ENCODE measurements around the gene FBLN5.

FBLN5 gene

GRCh38 chr14:91927800-91928199 is 19.7 kb downstream of the FBLN5 start:
- Histone ChIP-seq H3K9ac (ENCODE audit: low read length) (no peak overlapping the region), H3K4me3 (ENCODE audit: low read depth, low read length, poor library complexity, severe bottlenecking) (no peak overlapping the region), H3K4me2 (ENCODE audit: low read length) (no peak overlapping the region), H3K4me1 (ENCODE audit: insufficient read depth, low read length, severe bottlenecking) (no peaks in the 10 kb centered on the region), H3F3A (ENCODE audit: insufficient read depth, low read length) (no peaks in the 10 kb centered on the region), H4K20me1 (ENCODE audit: insufficient read depth, low read length) (no peaks in the 10 kb centered on the region), H3K79me2 (ENCODE audit: insufficient read depth, low read length) (no peaks in the 10 kb centered on the region), H3K9me2 (ENCODE audit: low read depth, low read length) (no peaks in the 10 kb centered on the region), H3K27me3 (ENCODE audit: insufficient read depth, low read length) (no peaks in the 10 kb centered on the region), H3K9me3 (ENCODE audit: low read length) (no peaks in the 10 kb centered on the region), H3K36me3 (ENCODE audit: insufficient read depth, low read length) (no peaks in the 10 kb centered on the region), H2AFZ (ENCODE audit: low read length) (no peak overlapping the region), H3K27ac (ENCODE audit: low read depth, low read length, poor library complexity, severe bottlenecking) (no peak overlapping the region)
- TF ChIP-seq EZH2 (IDR thresholded peaks at IDR 0.05; ENCODE audit: borderline replicate concordance, low read length), result no peak
- TF ChIP-seq CTCF (IDR thresholded peaks at IDR 0.05; ENCODE audit: low read length), result no peak

- H3F3A ChIP-seq (ENCODE audit: insufficient read depth, low read length), result no peaks in the 10 kb centered on the region
- no peaks in the 10 kb centered on the region for H3K4me1 ChIP-seq (ENCODE audit: insufficient read depth, low read length, severe bottlenecking)
- TF ChIP-seq CTCF (IDR thresholded peaks at IDR 0.05; ENCODE audit: low read length) (no peak), EZH2 (IDR thresholded peaks at IDR 0.05; ENCODE audit: borderline replicate concordance, low read length) (no peak)
- H4K20me1 ChIP-seq (ENCODE audit: insufficient read depth, low read length), result no peaks in the 10 kb centered on the region
- no peaks in the 10 kb centered on the region for H3K9me2 ChIP-seq (ENCODE audit: low read depth, low read length)
- no peaks in the 10 kb centered on the region for H3K36me3 ChIP-seq (ENCODE audit: insufficient read depth, low read length)
- no peaks in the 10 kb centered on the region for H3K9me3 ChIP-seq (ENCODE audit: low read length)
- no peak overlapping the region for H3K27ac ChIP-seq (ENCODE audit: low read depth, low read length, poor library complexity, severe bottlenecking)
- H3K4me2 ChIP-seq (ENCODE audit: low read length), result no peak overlapping the region
- no peak overlapping the region for H2AFZ ChIP-seq (ENCODE audit: low read length)
- H3K9ac ChIP-seq (ENCODE audit: low read length), result no peak overlapping the region
- no peaks in the 10 kb centered on the region for H3K79me2 ChIP-seq (ENCODE audit: insufficient read depth, low read length)
- no peaks in the 10 kb centered on the region for H3K27me3 ChIP-seq (ENCODE audit: insufficient read depth, low read length)
- no peak overlapping the region for H3K4me3 ChIP-seq (ENCODE audit: low read depth, low read length, poor library complexity, severe bottlenecking)
Measured at GRCh38 chr14:91927191-91927590, 20.3 kb downstream of the FBLN5 start.

GRCh38 chr14:91926131-91926890 is 21.2 kb downstream of the FBLN5 start:
- Histone ChIP-seq H3K36me3 (ENCODE audit: insufficient read depth, low read length) (no peaks in the 10 kb centered on the region), H3K27ac (ENCODE audit: low read depth, low read length, poor library complexity, severe bottlenecking) (no peak overlapping the region), H4K20me1 (ENCODE audit: insufficient read depth, low read length) (no peaks in the 10 kb centered on the region), H3K9me2 (ENCODE audit: low read depth, low read length) (no peaks in the 10 kb centered on the region), H3K27me3 (ENCODE audit: insufficient read depth, low read length) (no peaks in the 10 kb centered on the region), H2AFZ (ENCODE audit: low read length) (no peak overlapping the region), H3K4me1 (ENCODE audit: insufficient read depth, low read length, severe bottlenecking) (no peaks in the 10 kb centered on the region), H3K9ac (ENCODE audit: low read length) (no peak overlapping the region), H3F3A (ENCODE audit: insufficient read depth, low read length) (no peaks in the 10 kb centered on the region), H3K4me2 (ENCODE audit: low read length) (no peak overlapping the region), H3K9me3 (ENCODE audit: low read length) (no peaks in the 10 kb centered on the region), H3K79me2 (ENCODE audit: insufficient read depth, low read length) (no peaks in the 10 kb centered on the region), H3K4me3 (ENCODE audit: low read depth, low read length, poor library complexity, severe bottlenecking) (no peak overlapping the region)
- no peak for TF ChIP-seq CTCF (IDR thresholded peaks at IDR 0.05; ENCODE audit: low read length)
- no peak for TF ChIP-seq EZH2 (IDR thresholded peaks at IDR 0.05; ENCODE audit: borderline replicate concordance, low read length)

Measured in OCI-LY1 (cell line).